Suprapubic skin (tissue), 3 donors: ENCODE measurements around the gene GOPC.

Source experiments
- EP300 ChIP-seq: sonication (generic); formaldehyde crosslinking; IDR thresholded peaks from one replicate; pipeline ENCODE4 v1.6.1; 2017; ENCODE audit warnings: antibody characterized with exemption
- TF ChIP-seq, protein P1 (sequence below), 2 donors: fragments of 200-600 bp in 1 of 2; fragments of 450-650 bp in 1 of 2; sonication (generic) in 1 of 2; IDR thresholded peaks; one replicate each; pipeline ENCODE4 v1.5.1; 2016 to 2019; ENCODE audit warnings: antibody characterized with exemption in 2 of 2, mild to moderate bottlenecking in 1 of 2, moderate library complexity in 1 of 2

DNA sequence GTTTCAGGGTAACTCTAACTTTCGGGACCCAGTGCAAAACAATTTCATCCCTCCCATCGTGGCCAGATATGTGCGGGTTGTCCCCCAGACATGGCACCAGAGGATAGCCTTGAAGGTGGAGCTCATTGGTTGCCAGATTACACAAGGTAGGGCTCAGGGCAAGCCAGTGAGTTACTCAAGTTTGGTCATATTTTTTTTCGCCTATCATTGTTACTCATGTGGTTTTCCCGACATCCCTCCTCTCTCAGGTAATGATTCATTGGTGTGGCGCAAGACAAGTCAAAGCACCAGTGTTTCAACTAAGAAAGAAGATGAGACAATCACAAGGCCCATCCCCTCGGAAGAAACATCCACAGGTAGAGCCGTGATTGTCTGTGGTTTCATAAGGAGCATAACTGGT is 61.6 kb downstream of the GOPC start:
- TF ChIP-seq, protein P1, sequence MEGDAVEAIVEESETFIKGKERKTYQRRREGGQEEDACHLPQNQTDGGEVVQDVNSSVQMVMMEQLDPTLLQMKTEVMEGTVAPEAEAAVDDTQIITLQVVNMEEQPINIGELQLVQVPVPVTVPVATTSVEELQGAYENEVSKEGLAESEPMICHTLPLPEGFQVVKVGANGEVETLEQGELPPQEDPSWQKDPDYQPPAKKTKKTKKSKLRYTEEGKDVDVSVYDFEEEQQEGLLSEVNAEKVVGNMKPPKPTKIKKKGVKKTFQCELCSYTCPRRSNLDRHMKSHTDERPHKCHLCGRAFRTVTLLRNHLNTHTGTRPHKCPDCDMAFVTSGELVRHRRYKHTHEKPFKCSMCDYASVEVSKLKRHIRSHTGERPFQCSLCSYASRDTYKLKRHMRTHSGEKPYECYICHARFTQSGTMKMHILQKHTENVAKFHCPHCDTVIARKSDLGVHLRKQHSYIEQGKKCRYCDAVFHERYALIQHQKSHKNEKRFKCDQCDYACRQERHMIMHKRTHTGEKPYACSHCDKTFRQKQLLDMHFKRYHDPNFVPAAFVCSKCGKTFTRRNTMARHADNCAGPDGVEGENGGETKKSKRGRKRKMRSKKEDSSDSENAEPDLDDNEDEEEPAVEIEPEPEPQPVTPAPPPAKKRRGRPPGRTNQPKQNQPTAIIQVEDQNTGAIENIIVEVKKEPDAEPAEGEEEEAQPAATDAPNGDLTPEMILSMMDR (IDR thresholded peaks at IDR 0.05), result no peak
- no peak for TF ChIP-seq EP300
